Fibroblast of pulmonary artery (primary cell): ENCODE results near the gene PDGFD.

Source experiments
- DNase-seq: peaks from one replicate; pipeline ENCODE4 v3.0.0-alpha.2; 2010; ENCODE audit warnings: low read depth
- H3K4me3 ChIP-seq: replicated peaks from 2 replicates; pipeline ENCODE4 v1.5.1; 2011; ENCODE audit warnings: low read depth, mild to moderate bottlenecking, control low read depth, low read length, moderate library complexity
- CTCF ChIP-seq: IDR thresholded peaks from 2 replicates; pipeline ENCODE4 v1.5.1; 2011; ENCODE audit warnings: mild to moderate bottlenecking, control low read depth, low read length, inconsistent platforms; ENCODE audit errors: missing control alignments

The PDGFD gene

GRCh38 chr11:104164028-104164520, at the start of gene PDGFD:
PDGFD (minus strand) TSS chr11:104164147.
- TF ChIP-seq CTCF, result peak; percentile 41
- H3K4me3 ChIP-seq, result peak within 1 kb of the TSS; percentile 76
- DNase-seq, result peak; percentile 84

GRCh38 chr11:104206936-104207335, 43.0 kb upstream of the PDGFD start:
- DNase-seq, result no peak
- TF ChIP-seq CTCF, result no peak
- H3K4me3 ChIP-seq, result no peak overlapping the region

- TF ChIP-seq CTCF, result no peak
- no peak overlapping the region for H3K4me3 ChIP-seq
- no peak for DNase-seq
These were observed 41.9 kb upstream of the PDGFD start for GRCh38 chr11:104205838-104206237.

GRCh38 chr11:104200688-104201087, 36.7 kb upstream of the PDGFD start:
- DNase-seq, result no peak
- TF ChIP-seq CTCF, result no peak

GRCh38 chr11:104199053-104199452, 35.1 kb upstream of the PDGFD start:
- no peak for TF ChIP-seq CTCF
- no peak overlapping the region for H3K4me3 ChIP-seq
- DNase-seq, result peak; percentile 24

More at GRCh38 chr11:104200688-104201087, 36.7 kb upstream of the PDGFD start:
- no peak overlapping the region for H3K4me3 ChIP-seq

GRCh38 chr11:104198576-104198975, 34.6 kb upstream of the PDGFD start:
- no peak overlapping the region for H3K4me3 ChIP-seq
- peak; percentile 40 for DNase-seq
- TF ChIP-seq CTCF, result no peak

GRCh38 chr11:104191124-104191523, 27.2 kb upstream of the PDGFD start:
- no peak for TF ChIP-seq CTCF
- DNase-seq, result peak; percentile 13

More at GRCh38 chr11:104191124-104191523, 27.2 kb upstream of the PDGFD start:
- no peak overlapping the region for H3K4me3 ChIP-seq
